Esophagus squamous epithelium (tissue), 5 donors: ENCODE results near the gene ARL6IP1. TPM values are rescaled to one million over a fixed set of nuclear protein-coding genes. Genes with fewer than 3 reads are reported as not detected.

Source experiments
- DNase-seq: peaks from one replicate; lab custom pipeline; 2025; lab: John Stamatoyannopoulos, UW
- H3K27ac ChIP-seq, 4 donors: fragments of 200-600 bp; sonication (generic); one replicate each; pipeline ENCODE4 v1.5.1; 2016 to 2019; ENCODE audit warnings: mild to moderate bottlenecking in 1 of 4
- H3K27me3 ChIP-seq, 4 donors: fragments of 200-600 bp; sonication (generic); 1 replicate in 3 of 4; 2 replicates in 1 of 4; pipeline versions ENCODE4 v1.5.1 to v1.6.0; 2017 to 2021; ENCODE audit warnings: antibody characterized with exemption in 1 of 4
- H3K36me3 ChIP-seq, 3 donors: fragments of 200-600 bp; sonication (generic); one replicate each; pipeline ENCODE4 v1.5.1; 2016 to 2019
- H3K4me1 ChIP-seq, 3 donors: fragments of 200-600 bp; sonication (generic); one replicate each; pipeline ENCODE4 v1.5.1; 2017 to 2019
- H3K4me3 ChIP-seq, 4 donors: fragments of 200-600 bp; sonication (generic); 1 replicate in 3 of 4; 2 replicates in 1 of 4; pipeline ENCODE4 v1.5.1; 2016 to 2019; ENCODE audit warnings: mild to moderate bottlenecking in 2 of 4, moderate library complexity in 1 of 4
- H3K9me3 ChIP-seq, 3 donors: fragments of 200-600 bp; sonication (generic); one replicate each; pipeline ENCODE4 v1.5.1; 2016 to 2019
- POLR2A ChIP-seq, 4 donors: fragments of 450-650 bp; IDR thresholded peaks; one replicate each; pipeline ENCODE4 v1.6.1; 2017; ENCODE audit warnings: antibody characterized with exemption in 4 of 4, mild to moderate bottlenecking in 4 of 4, moderate library complexity in 3 of 4
- WGBS, 2 donors: methylation state at CpG; one replicate each; pipeline ENCODE4 v1.1.5; 2018; 5-methylcytosine and 5-hydroxymethylcytosine counted together
- intact Hi-C: fragments of 100-400 bp; cut with DNase I; formaldehyde crosslinking; loops from one replicate; pipeline ENCODE4 v1.15.0; 2022
- total RNA-seq, 4 donors: library from RNA; depleted of rRNA; stranded (reverse); fragments of >200 nt; gene quantifications; one replicate each; pipeline ENCODE4 v1.1.0, GENCODE V29; 2016
- TF ChIP-seq, protein P1 (sequence below), 6 experiments: fragments of 450-650 bp in 4 of 6; fragments of 200-600 bp in 2 of 6; sonication (generic) in 2 of 6; IDR thresholded peaks; one replicate each; pipeline ENCODE4 v1.5.1; 2016 to 2019; ENCODE audit warnings: antibody characterized with exemption in 6 of 6, mild to moderate bottlenecking in 4 of 6, moderate library complexity in 4 of 6
- donor health status: DM: yes; HTN: yes; CAD: no.

The ARL6IP1 gene
- total RNA-seq, 4 donors from 2014 or later = 76.5 to 171 (median 135) TPM

DNA sequence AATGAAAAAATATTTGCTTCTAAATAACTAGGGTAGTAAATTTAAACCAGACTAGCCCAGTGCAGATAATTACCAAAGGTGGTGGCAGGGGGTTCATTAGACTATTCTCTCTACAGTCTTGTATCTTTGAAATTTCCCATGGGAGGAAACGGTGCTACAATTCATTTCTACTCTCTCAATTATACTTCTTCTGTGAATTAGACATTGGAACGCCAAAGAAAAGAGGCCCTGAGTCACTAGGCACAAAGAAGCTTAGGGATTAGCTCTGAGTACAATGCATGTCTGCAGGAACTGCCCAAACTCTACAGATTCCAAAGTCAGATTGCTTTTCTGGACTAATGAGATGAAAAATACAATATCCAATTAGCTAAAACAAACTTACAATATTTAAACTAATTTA, 30.7 kb upstream of the ARL6IP1 start:
- WGBS, 2 donors = 32 to 51% methylated on average over 2 of the region's 2 CpGs
- Histone ChIP-seq H3K9me3 (no peaks in the 10 kb centered on the region), H3K36me3 (peaks cover 27 to 99% (median 70%) of the 10 kb centered on the region in 3 donors), H3K4me3 (no peak overlapping the region), H3K27ac (no peak overlapping the region), H3K27me3 (no peaks in the 10 kb centered on the region), H3K4me1 (no peaks in the 10 kb centered on the region)
- DNase-seq = no peak
- intact Hi-C loops = loop anchor here (10.0 kb wide), 1 partner anchor 133 kb away; no protein-coding TSS in a partner anchor
- TF ChIP-seq, protein P1, sequence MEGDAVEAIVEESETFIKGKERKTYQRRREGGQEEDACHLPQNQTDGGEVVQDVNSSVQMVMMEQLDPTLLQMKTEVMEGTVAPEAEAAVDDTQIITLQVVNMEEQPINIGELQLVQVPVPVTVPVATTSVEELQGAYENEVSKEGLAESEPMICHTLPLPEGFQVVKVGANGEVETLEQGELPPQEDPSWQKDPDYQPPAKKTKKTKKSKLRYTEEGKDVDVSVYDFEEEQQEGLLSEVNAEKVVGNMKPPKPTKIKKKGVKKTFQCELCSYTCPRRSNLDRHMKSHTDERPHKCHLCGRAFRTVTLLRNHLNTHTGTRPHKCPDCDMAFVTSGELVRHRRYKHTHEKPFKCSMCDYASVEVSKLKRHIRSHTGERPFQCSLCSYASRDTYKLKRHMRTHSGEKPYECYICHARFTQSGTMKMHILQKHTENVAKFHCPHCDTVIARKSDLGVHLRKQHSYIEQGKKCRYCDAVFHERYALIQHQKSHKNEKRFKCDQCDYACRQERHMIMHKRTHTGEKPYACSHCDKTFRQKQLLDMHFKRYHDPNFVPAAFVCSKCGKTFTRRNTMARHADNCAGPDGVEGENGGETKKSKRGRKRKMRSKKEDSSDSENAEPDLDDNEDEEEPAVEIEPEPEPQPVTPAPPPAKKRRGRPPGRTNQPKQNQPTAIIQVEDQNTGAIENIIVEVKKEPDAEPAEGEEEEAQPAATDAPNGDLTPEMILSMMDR (IDR thresholded peaks at IDR 0.05) = no peak
- TF ChIP-seq POLR2A (IDR thresholded peaks at IDR 0.05) = no peak

DNA sequence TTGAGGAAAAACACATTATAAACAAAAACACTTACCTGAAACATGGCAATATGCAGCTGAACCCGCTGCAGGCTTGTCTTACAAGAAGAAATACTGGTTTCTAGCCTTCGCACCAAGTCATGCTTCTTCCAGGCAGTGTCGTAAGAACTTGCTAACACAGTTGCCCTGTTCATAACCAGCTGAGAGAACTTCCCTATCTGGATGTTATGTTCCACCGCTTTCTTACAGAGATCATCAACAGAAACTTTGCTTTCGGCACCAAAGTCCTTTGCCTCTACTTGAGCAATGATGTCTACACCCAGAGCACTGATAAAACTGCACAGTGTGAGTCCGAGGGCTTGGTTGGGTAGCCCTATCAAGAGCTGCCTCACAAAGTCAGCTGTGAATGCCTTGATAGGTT, 27.9 kb upstream of the ARL6IP1 start:
- H3K4me3 ChIP-seq = no peak overlapping the region
- no peaks in the 10 kb centered on the region for H3K9me3 ChIP-seq
- H3K27ac ChIP-seq = no peak overlapping the region
- H3K27me3 ChIP-seq = no peaks in the 10 kb centered on the region
- intact Hi-C loops = no loop called here
- 74 to 80% methylated on average over 5 to 6 of the region's 6 CpGs for WGBS, 2 donors
- TF ChIP-seq POLR2A (IDR thresholded peaks at IDR 0.05) = no peak
- TF ChIP-seq, protein P1 (IDR thresholded peaks at IDR 0.05) = no peak
- H3K36me3 ChIP-seq = peaks cover 10 to 74% (median 47%) of the 10 kb centered on the region in 3 donors
- no peaks in the 10 kb centered on the region for H3K4me1 ChIP-seq
- DNase-seq = no peak

DNA sequence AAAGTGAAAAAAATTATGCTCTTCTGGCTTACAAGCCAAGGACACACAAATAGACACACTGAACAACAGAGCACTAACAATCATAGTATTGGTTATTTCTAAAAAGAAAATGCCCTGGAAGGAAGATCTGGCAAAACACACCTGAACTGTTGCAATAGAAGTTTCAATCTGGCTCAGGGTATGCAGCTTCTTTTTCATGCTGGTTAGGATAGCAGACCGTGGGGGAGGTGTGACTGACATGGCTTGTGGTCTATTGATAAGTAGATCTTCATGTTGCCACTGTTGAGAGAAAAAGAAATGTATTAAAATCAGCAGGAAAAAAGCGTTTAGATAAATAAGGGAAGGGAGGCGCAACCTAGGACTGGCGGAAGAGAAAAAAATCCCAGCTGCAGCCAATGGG, 26.5 kb upstream of the ARL6IP1 start:
- intact Hi-C loops = no loop called here
- H3K27ac ChIP-seq = no peak overlapping the region
- H3K9me3 ChIP-seq = no peaks in the 10 kb centered on the region
- no peaks in the 10 kb centered on the region for H3K27me3 ChIP-seq
- DNase-seq = no peak
- peaks cover 4 to 61% (median 44%) of the 10 kb centered on the region in 3 donors for H3K36me3 ChIP-seq
- 91 to 95% methylated on average over 4 of the region's 4 CpGs for WGBS, 2 donors
- TF ChIP-seq, protein P1 (IDR thresholded peaks at IDR 0.05) = no peak
- TF ChIP-seq POLR2A (IDR thresholded peaks at IDR 0.05) = no peak
- H3K4me1 ChIP-seq = no peaks in the 10 kb centered on the region
- H3K4me3 ChIP-seq = no peak overlapping the region

DNA sequence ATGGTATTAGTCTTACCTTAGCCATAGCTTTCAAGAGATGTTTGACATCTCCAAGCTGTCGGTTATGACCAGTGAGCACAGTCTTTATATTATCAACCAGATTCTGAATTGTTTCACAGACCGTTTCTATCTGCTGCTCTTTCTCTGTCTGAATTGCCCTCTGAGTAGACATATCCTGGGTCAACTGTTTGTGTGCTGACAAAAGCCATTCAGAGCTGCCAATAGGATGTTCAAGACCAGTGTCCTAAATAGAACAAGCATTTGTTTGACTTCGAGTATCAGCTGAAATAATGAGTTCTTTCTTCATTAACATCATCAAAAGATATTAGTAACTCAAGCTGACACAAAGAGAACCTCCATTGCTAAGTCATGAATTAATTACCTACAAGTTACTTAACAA, 14.9 kb upstream of the ARL6IP1 start:
- Histone ChIP-seq H3K27me3 (no peaks in the 10 kb centered on the region), H3K27ac (no peak overlapping the region), H3K9me3 (no peaks in the 10 kb centered on the region), H3K36me3 (peaks cover 0 to 92% (median 33%) of the 10 kb centered on the region in 3 donors), H3K4me1 (no peaks in the 10 kb centered on the region), H3K4me3 (no peak overlapping the region)
- intact Hi-C loops = no loop called here
- no peak for DNase-seq
- 72 to 73% methylated on average over 3 of the region's 3 CpGs for WGBS, 2 donors
- TF ChIP-seq POLR2A (IDR thresholded peaks at IDR 0.05) = no peak
- TF ChIP-seq, protein P1 (IDR thresholded peaks at IDR 0.05) = no peak

- intact Hi-C loops = no loop called here
- H3K36me3 ChIP-seq = peaks cover 0 to 96% (median 49%) of the 10 kb centered on the region in 3 donors
Measured at GRCh38 chr16:18811925-18812324, 10.6 kb upstream of the ARL6IP1 start.

More at GRCh38 chr16:18811925-18812324, 10.6 kb upstream of the ARL6IP1 start:
- WGBS, 2 donors = 82 to 89% methylated on average over 3 of the region's 3 CpGs
- no peaks in the 10 kb centered on the region for H3K27me3 ChIP-seq
- DNase-seq = no peak
- TF ChIP-seq, protein P1 (IDR thresholded peaks at IDR 0.05) = no peak
- no peak for TF ChIP-seq POLR2A (IDR thresholded peaks at IDR 0.05)
- no peaks in the 10 kb centered on the region for H3K4me1 ChIP-seq
- no peaks in the 10 kb centered on the region for H3K9me3 ChIP-seq
- no peak overlapping the region for H3K4me3 ChIP-seq
- no peak overlapping the region for H3K27ac ChIP-seq
